Adipocyte (in vitro differentiated cells): ENCODE measurements around the gene ETV7.

Source experiments
- DNase-seq: peaks from one replicate; pipeline ENCODE4 v3.0.0-alpha.2; 2015; ENCODE audit warnings: low read depth
- H3K27me3 ChIP-seq: replicated peaks from 2 replicates; pipeline ENCODE4 v1.7.0; 2013; ENCODE audit warnings: mild to moderate bottlenecking, low read length, moderate library complexity; ENCODE audit not compliant: control insufficient read depth, insufficient read depth
- H3K36me3 ChIP-seq: 2 replicates; pipeline ENCODE4 v1.7.0; 2013; ENCODE audit warnings: low read length, mild to moderate bottlenecking, moderate library complexity; ENCODE audit not compliant: control insufficient read depth, insufficient read depth, severe bottlenecking
- H3K4me1 ChIP-seq: 2 replicates; pipeline ENCODE4 v1.7.0; 2013; ENCODE audit warnings: mild to moderate bottlenecking, low read length, moderate library complexity; ENCODE audit not compliant: control insufficient read depth, insufficient read depth
- H3K4me3 ChIP-seq: 2 replicates; pipeline ENCODE4 v1.7.0; 2013; ENCODE audit warnings: mild to moderate bottlenecking, low read length, moderate library complexity
- H3K9ac ChIP-seq: 2 replicates; pipeline ENCODE4 v1.7.0; 2013; ENCODE audit warnings: mild to moderate bottlenecking, low read length, moderate library complexity
- H3K9me3 ChIP-seq: 2 replicates; pipeline ENCODE4 v1.7.0; 2013; ENCODE audit warnings: mild to moderate bottlenecking, low read length, moderate library complexity; ENCODE audit not compliant: control insufficient read depth

Gene ETV7

GRCh38 chr6:36327226-36327918, 60.1 kb downstream of the ETV7 start:
- Histone ChIP-seq H3K27me3 (peaks cover 50% of the 10 kb centered on the region), H3K36me3 (no peaks in the 10 kb centered on the region), H3K9ac (no peak overlapping the region), H3K4me3 (no peak overlapping the region), H3K9me3 (no peaks in the 10 kb centered on the region), H3K4me1 (no peaks in the 10 kb centered on the region)
- DNase-seq = no peak

GRCh38 chr6:36326356-36326995, 61.0 kb downstream of the ETV7 start:
- DNase-seq = no peak
- peaks cover 47% of the 10 kb centered on the region for H3K27me3 ChIP-seq
- H3K4me1 ChIP-seq = no peaks in the 10 kb centered on the region
- H3K9me3 ChIP-seq = no peaks in the 10 kb centered on the region
- no peak overlapping the region for H3K9ac ChIP-seq
- H3K4me3 ChIP-seq = no peak overlapping the region
- H3K36me3 ChIP-seq = no peaks in the 10 kb centered on the region

GRCh38 chr6:36324715-36325114, 62.8 kb downstream of the ETV7 start:
- H3K9me3 ChIP-seq = no peaks in the 10 kb centered on the region
- no peak for DNase-seq
- H3K4me1 ChIP-seq = no peaks in the 10 kb centered on the region
- H3K27me3 ChIP-seq = peaks cover 41% of the 10 kb centered on the region
- H3K9ac ChIP-seq = no peak overlapping the region
- H3K36me3 ChIP-seq = no peaks in the 10 kb centered on the region
- no peak overlapping the region for H3K4me3 ChIP-seq

GRCh38 chr6:36324191-36324590, 63.3 kb downstream of the ETV7 start:
- Histone ChIP-seq H3K9ac (no peak overlapping the region), H3K4me1 (no peaks in the 10 kb centered on the region), H3K4me3 (no peak overlapping the region), H3K9me3 (no peaks in the 10 kb centered on the region), H3K27me3 (peaks cover 40% of the 10 kb centered on the region), H3K36me3 (no peaks in the 10 kb centered on the region)
- DNase-seq = no peak

- H3K27me3 ChIP-seq = peaks cover 39% of the 10 kb centered on the region
- H3K9ac ChIP-seq = no peak overlapping the region
- H3K36me3 ChIP-seq = no peaks in the 10 kb centered on the region
- no peaks in the 10 kb centered on the region for H3K9me3 ChIP-seq
- no peak for DNase-seq
- H3K4me3 ChIP-seq = no peak overlapping the region
- H3K4me1 ChIP-seq = no peaks in the 10 kb centered on the region
Observed at GRCh38 chr6:36323062-36323461, 64.4 kb downstream of the ETV7 start.

GRCh38 chr6:36322591-36322990, 64.9 kb downstream of the ETV7 start:
- no peak overlapping the region for H3K9ac ChIP-seq

GRCh38 chr6:36320475-36320874, 67.0 kb downstream of the ETV7 start:
- H3K27me3 ChIP-seq = peaks cover 25% of the 10 kb centered on the region
- no peak overlapping the region for H3K9ac ChIP-seq
- no peaks in the 10 kb centered on the region for H3K9me3 ChIP-seq
- H3K4me1 ChIP-seq = peaks cover 4% of the 10 kb centered on the region
- no peaks in the 10 kb centered on the region for H3K36me3 ChIP-seq
- no peak overlapping the region for H3K4me3 ChIP-seq
- no peak for DNase-seq

More at GRCh38 chr6:36322591-36322990, 64.9 kb downstream of the ETV7 start:
- H3K9me3 ChIP-seq = no peaks in the 10 kb centered on the region
- no peak for DNase-seq
- peaks cover 39% of the 10 kb centered on the region for H3K27me3 ChIP-seq
- no peaks in the 10 kb centered on the region for H3K4me1 ChIP-seq
- no peaks in the 10 kb centered on the region for H3K36me3 ChIP-seq
- no peak overlapping the region for H3K4me3 ChIP-seq

- peaks cover 6% of the 10 kb centered on the region for H3K4me1 ChIP-seq
- H3K9me3 ChIP-seq = no peaks in the 10 kb centered on the region
- H3K36me3 ChIP-seq = no peaks in the 10 kb centered on the region
- peaks cover 19% of the 10 kb centered on the region for H3K27me3 ChIP-seq
- DNase-seq = no peak
- H3K4me3 ChIP-seq = no peak overlapping the region
- H3K9ac ChIP-seq = no peak overlapping the region
Observed at GRCh38 chr6:36319821-36320220, 67.6 kb downstream of the ETV7 start.

- Histone ChIP-seq H3K4me3 (no peak overlapping the region), H3K9ac (no peak overlapping the region), H3K9me3 (no peaks in the 10 kb centered on the region), H3K36me3 (no peaks in the 10 kb centered on the region), H3K4me1 (peaks cover 7% of the 10 kb centered on the region), H3K27me3 (peaks cover 17% of the 10 kb centered on the region)
- DNase-seq = no peak
Observed at GRCh38 chr6:36319436-36319762, 68.1 kb downstream of the ETV7 start.

GRCh38 chr6:36318690-36319435, 68.6 kb downstream of the ETV7 start:
- Histone ChIP-seq H3K27me3 (peaks cover 17% of the 10 kb centered on the region), H3K9me3 (no peaks in the 10 kb centered on the region), H3K4me3 (no peak overlapping the region), H3K9ac (no peak overlapping the region), H3K4me1 (peaks cover 12% of the 10 kb centered on the region), H3K36me3 (no peaks in the 10 kb centered on the region)
- DNase-seq = no peak

- H3K4me1 ChIP-seq = peaks cover 23% of the 10 kb centered on the region
- H3K9me3 ChIP-seq = no peaks in the 10 kb centered on the region
- no peak overlapping the region for H3K4me3 ChIP-seq
- H3K9ac ChIP-seq = no peak overlapping the region
- peaks cover 17% of the 10 kb centered on the region for H3K27me3 ChIP-seq
- H3K36me3 ChIP-seq = no peaks in the 10 kb centered on the region
- no peak for DNase-seq
Observed at GRCh38 chr6:36317623-36318022, 69.8 kb downstream of the ETV7 start.
